NCI-H2171 (cell line): Measurements from ENCODE around the gene LRRC42.
A peak's percentile ranks its signal among the peaks of the same experiment; 100 is the strongest.

Experiments used
- DNase-seq: peaks from one replicate; lab custom pipeline; 2025; lab: John Stamatoyannopoulos, UW

Gene LRRC42

GRCh38 chr1:53942127-53942957 is 3.8 kb upstream of the LRRC42 start:
- DNase-seq, result no peak

- DNase-seq, result no peak
Measured at GRCh38 chr1:53943090-53943489, 3.1 kb upstream of the LRRC42 start.

GRCh38 chr1:53943490-53944043 is 2.6 kb upstream of the LRRC42 start:
- no peak for DNase-seq

GRCh38 chr1:53944469-53945182 is 1.5 kb upstream of the LRRC42 start:
- no peak for DNase-seq

- no peak for DNase-seq
Measured at GRCh38 chr1:53945183-53945432, 1.0 kb upstream of the LRRC42 start.

- peak; percentile 93 for DNase-seq
Measured at GRCh38 chr1:53945433-53946251, 508 bp upstream of the LRRC42 start, which contains the start of gene IFT25. Gene IFT25, minus strand, starts transcription at chr1:53945699. Its CDS starts 5,617 bp downstream, at chr1:53940082.

- peak; percentile 9 for DNase-seq
Measured at GRCh38 chr1:53947172-53947907, 1.2 kb downstream of the LRRC42 start.

- DNase-seq, result no peak
Measured at GRCh38 chr1:53948291-53948690, 2.1 kb downstream of the LRRC42 start.

GRCh38 chr1:53949023-53949990 is 3.2 kb downstream of the LRRC42 start:
- peak; percentile 90 for DNase-seq

- DNase-seq, result no peak
Measured at GRCh38 chr1:53951697-53952096, 5.5 kb downstream of the LRRC42 start.

- DNase-seq, result no peak
Measured at GRCh38 chr1:53954128-53954527, 8.0 kb downstream of the LRRC42 start.

GRCh38 chr1:53956308-53957168 is 10.4 kb downstream of the LRRC42 start:
- DNase-seq, result peak; percentile 88

GRCh38 chr1:53957194-53957818 is 11.2 kb downstream of the LRRC42 start:
- no peak for DNase-seq

- peak; percentile 5 for DNase-seq
Measured at GRCh38 chr1:53959664-53960250, 13.6 kb downstream of the LRRC42 start.

- no peak for DNase-seq
Measured at GRCh38 chr1:53962395-53962794, 16.2 kb downstream of the LRRC42 start.

GRCh38 chr1:53963460-53963859 is 17.3 kb downstream of the LRRC42 start:
- no peak for DNase-seq

- DNase-seq, result no peak
Measured at GRCh38 chr1:53964109-53964508, 18.0 kb downstream of the LRRC42 start.

- no peak for DNase-seq
Measured at GRCh38 chr1:53966794-53967193, 20.6 kb downstream of the LRRC42 start.
